GM15510 (cell line): ENCODE results near the gene CACNA1G.

Experiments
- POLR2A ChIP-seq: IDR thresholded peaks from 3 replicates; pipeline ENCODE4 v1.6.1; 2011; ENCODE audit warnings: borderline replicate concordance; ENCODE audit not compliant: insufficient read length; ENCODE audit errors: extremely low read depth

The CACNA1G gene

DNA sequence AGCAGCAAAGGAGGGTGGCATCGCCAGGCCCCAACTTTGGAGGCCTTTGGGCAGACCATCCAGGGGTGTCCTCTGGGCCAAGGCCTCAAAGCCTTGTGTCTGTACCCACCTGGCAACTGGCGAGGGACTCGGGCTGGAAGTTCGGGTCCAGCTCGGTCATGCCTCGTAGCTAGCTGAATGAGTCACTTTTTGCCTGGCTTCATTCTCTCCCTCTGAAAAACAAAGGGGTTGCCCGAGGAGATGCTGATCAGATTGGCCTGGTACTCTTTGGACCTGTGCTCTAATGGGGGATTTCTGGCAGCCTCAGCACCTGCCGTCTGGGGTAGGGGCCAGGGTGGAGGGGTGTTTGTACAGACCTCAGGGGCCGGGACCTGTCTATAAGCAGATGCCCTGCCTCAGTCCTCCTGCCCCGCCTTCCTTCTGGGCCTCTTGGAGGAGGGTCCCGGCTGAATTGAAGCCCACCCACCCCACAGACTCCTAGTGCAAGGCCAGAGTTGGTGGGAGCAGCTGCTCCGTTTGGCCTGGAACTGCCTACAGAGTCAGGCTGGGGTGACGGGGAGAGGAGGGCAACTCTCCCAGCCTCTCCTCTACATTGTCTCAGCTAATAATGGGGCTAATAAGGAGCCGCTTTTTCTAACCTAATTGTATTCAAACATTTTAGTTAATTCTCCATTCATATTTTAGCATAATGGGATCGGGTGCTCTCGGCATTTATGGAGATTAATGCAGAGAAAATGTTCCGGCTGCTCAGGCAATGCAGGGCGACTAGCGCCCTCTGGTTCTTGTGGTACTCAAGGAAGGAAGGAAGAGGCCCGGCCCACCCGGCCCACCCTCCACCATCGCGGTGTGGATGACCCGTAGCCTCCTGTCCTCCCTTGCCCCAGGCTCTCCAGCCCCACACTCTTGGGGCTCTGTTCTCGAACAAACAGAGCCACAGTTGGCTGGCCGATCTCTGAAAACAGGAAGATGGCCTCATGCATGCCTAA, 52.8 kb downstream of the CACNA1G start:
- TF ChIP-seq POLR2A: no peak

DNA sequence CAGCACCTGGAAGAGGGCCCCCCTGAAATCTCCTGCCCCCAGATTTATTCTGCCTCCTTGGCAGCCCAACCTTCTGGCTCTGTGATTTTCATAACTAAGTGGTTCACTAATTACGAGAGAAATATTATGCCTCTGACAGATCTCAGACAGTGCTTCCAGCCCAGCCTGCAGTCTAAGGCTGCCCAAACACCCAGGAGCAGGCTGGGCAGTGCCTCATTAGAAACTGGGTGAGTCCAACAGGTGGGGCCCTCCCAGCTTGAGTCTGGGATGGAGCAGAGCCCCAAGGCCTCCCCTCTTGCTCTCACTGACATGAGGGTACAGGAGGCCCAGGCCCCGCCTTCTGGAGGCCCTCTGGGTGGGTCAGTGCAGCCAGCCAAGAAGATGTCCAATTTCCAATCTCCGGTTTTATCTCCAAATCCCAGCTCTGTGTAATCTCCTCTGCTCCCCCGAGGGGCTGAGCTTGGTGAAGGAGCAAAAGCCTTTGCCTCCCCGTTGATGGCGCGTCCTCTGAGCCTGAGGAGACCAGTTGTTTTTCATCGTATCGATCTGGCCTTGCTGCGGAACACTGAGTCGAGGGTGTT, 54.0 kb downstream of the CACNA1G start:
- no peak for TF ChIP-seq POLR2A

DNA sequence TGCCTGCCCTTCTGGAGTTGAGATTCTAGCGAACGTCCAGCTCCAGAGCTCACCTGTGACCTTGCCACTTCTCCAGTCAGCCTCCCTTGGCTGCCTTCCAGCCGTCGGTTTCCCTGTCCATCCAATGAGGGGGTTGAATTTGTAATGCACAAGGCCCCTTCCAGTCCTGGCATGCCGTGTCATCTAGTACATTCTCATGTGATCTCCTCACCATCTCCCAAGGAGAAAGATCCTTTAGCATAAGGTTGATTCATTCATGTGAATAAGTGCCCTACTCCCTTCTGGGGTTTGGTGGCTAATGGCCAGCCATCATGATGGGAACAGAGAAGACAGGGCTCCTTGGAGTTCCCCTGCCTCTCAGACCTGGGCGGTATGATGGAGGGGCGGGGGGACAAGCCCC, 55.3 kb downstream of the CACNA1G start:
- TF ChIP-seq POLR2A: no peak

DNA sequence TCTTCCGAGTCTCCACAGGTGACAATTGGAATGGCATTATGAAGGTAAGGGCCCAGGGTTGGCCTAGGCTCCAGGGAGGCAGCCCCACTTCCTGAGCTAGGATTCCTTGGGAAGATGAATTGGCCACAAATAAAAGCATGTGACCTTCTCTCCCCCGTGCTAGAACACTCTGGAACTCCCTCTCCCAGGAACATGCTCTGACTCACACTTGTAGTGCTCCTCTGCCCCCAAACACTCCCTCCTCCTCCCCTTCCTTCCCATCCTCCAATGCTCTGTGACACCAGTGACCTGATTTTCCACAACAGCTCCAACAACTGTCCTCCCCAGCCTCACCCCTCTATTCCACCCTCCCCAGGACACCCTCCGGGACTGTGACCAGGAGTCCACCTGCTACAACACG, 57.8 kb downstream of the CACNA1G start:
- TF ChIP-seq POLR2A: no peak

DNA sequence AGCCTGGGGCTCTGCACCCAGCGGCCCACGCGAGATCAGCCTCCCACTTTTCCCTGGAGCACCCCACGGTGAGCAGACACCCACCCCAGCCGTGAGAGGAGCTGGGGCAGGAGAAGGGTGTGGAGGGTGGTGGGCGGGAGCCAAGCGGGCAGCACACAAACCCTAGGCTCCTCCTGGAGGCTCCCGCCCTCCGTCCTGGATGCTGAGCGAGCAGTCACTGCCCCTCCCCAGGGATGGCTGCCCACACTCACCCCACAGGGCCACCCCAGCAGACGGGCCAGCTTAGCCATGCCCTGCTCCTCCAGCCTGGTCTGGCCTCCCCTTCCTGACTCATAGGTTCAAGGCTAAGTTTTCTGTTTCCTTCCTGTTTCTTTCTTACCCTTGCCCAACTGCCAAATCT, 58.4 kb downstream of the CACNA1G start:
- no peak for TF ChIP-seq POLR2A

DNA sequence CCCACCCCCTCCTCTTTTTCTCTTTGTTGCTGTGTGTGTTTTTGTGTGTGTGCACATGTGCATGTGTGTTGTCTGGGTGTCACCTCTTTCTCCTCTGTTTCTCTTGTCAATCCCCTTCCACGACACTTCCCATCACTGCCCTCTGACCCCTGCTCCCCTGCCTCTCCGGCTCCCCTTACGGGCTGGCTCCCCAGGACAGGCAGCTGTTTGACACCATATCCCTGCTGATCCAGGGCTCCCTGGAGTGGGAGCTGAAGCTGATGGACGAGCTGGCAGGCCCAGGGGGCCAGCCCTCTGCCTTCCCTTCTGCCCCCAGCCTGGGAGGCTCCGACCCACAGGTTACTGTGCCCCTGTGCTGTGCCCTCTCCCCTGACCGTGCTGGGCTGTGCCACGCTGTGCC, 59.0 kb downstream of the CACNA1G start:
- no peak for TF ChIP-seq POLR2A

DNA sequence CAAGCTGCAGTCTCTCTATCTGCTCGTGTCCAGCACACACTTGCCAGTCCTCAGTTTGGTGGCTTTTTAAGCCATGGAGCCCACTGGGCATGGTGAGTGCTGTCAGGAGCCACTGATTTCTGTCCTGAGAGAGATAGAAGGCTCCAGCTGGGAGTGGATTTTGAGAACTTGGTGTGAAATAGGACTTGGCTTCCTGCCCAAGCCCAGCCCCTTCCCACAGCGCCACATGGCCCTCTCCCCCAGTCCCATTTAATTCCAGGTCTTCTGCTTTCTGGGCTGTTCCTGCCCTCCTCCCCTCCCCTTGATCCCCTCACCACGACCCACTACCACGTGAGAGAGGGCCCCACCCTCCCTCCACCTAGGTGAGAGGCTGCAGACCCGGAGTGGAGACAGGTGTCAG, 59.7 kb downstream of the CACNA1G start:
- no peak for TF ChIP-seq POLR2A

DNA sequence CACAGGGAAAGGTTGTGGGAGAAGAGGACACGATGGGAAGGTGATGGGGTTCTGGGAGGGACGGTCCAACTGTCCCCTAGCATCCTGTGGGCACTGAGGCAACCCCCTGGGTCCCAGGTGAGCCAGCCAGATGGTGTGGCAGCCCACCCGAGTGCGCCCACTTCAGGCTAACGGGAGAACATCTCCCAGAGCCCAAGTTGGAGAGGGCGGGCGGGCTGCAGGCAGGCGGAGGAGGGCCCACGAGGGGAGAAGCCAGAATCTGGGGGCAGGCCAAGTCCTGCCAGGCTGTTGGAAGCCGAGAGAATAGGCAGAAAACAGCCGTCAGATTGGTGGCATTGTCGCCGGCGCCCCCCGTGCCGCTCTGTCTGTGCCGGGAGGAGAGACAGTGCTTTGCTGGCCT, 60.3 kb downstream of the CACNA1G start:
- no peak for TF ChIP-seq POLR2A

DNA sequence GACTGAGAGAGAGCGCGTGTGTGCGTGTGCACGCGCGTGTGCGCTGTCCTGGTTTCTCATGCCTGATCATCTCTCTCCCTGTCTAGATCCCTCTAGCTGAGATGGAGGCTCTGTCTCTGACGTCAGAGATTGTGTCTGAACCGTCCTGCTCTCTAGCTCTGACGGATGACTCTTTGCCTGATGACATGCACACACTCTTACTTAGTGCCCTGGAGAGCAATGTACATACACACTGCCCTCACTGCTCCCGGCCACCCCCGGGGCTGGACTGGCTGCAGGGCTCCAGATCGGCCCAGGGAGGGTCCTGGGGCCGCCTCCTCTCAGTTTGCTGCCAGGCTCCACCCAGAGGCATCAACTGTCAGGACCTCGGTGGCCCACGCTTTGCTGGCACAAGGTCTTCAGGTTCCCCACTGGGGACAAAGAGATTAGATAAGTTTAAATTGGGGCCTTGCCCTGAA, 61.1 kb downstream of the CACNA1G start:
- TF ChIP-seq POLR2A: no peak

DNA sequence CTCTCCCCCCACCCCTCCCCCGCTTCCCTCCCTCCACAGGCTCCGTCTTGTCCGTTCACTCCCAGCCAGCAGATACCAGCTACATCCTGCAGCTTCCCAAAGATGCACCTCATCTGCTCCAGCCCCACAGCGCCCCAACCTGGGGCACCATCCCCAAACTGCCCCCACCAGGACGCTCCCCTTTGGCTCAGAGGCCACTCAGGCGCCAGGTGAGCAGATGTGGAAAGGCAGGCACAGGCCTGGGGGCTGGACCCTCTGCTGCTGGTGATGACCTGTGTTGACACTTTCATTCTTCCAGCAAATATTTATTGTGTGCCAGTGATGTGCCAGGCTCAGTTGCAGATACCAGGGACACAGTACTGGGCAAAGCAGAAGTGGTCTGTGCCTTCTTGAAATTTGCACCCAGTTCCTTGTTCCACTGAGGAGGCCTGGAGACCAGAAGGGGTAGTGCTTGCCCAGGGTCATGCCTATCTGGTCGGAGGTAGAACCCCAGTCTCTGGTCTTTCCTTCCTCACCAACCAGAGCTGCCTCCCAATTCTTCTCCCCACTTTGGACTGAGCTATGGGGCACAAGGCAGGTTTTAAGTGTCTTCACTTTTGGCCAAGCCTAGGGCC, 63.9 kb downstream of the CACNA1G start:
- TF ChIP-seq POLR2A: no peak

DNA sequence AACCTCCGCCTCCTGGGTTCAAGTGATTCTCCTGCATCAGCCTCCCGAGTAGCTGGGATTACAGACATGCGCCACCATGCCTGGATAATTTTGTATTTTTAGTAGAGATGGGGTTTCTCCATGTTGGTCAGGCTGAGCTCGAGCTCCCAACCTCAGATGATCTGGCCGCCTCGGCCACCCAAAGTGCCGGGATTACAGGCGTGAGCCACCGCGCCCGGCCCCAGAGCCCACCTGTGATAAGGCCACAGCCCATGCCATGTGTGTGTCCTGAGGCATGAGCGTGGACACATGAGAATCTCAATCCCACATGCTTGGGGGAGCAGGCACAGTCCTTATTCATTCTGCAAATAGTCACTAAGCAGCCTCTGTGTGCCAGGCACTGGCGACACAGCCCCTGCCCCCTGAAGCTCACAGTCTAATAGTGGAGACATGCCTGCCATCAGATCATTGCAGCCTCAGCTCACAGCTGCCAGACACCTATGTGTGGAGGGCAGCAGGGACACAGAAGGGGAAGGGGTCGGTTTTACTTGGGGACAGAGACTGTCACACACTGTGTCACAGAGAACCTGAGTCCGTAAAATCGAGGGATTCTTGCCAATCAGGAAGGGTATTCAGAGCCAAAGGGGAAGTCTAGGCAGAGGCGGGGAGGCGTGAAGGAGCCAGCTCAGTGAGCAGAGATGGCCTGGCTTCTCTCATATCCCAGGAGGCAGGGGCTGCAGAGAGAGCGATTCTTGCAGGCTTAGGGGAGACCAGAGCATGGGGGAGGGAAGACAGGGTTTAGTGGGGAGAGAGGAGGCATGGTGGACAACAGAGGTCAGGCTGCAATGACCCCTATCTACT, 64.7 kb downstream of the CACNA1G start:
- TF ChIP-seq POLR2A: no peak

DNA sequence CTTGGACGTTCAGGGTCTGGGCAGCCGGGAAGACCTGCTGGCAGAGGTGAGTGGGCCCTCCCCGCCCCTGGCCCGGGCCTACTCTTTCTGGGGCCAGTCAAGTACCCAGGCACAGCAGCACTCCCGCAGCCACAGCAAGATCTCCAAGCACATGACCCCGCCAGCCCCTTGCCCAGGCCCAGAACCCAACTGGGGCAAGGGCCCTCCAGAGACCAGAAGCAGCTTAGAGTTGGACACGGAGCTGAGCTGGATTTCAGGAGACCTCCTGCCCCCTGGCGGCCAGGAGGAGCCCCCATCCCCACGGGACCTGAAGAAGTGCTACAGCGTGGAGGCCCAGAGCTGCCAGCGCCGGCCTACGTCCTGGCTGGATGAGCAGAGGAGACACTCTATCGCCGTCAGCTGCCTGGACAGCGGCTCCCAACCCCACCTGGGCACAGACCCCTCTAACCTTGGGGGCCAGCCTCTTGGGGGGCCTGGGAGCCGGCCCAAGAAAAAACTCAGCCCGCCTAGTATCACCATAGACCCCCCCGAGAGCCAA, 65.6 kb downstream of the CACNA1G start:
- no peak for TF ChIP-seq POLR2A

DNA sequence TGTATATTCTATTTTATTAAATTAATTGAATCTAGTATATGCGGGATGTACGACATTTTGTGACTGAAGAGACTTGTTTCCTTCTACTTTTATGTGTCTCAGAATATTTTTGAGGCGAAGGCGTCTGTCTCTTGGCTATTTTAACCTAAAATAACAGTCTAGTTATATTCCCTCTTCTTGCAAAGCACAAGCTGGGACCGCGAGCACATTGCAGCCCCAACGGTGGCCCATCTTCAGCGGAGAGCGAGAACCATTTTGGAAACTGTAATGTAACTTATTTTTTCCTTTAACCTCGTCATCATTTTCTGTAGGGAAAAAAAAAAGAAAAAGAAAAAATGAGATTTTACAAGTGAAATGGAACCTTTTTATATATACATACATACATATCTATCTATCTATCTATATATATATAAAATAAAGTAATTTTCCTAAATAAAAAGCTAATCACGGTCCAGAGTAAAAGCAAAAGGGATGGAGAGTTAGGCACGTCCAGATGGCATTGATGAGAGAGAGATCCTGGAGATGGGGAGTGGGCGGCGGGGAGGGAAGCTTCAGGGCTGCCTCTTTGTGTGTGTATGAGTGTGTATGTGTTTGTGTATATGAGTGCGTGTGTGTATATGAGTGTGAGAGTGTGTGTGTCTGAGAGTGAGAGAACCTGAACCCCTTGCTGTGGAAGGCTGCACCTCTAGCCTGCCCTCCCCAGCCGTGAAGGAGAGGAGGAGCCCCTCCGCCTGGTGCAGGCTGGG, 66.7 kb downstream of the CACNA1G start:
- no peak for TF ChIP-seq POLR2A

DNA sequence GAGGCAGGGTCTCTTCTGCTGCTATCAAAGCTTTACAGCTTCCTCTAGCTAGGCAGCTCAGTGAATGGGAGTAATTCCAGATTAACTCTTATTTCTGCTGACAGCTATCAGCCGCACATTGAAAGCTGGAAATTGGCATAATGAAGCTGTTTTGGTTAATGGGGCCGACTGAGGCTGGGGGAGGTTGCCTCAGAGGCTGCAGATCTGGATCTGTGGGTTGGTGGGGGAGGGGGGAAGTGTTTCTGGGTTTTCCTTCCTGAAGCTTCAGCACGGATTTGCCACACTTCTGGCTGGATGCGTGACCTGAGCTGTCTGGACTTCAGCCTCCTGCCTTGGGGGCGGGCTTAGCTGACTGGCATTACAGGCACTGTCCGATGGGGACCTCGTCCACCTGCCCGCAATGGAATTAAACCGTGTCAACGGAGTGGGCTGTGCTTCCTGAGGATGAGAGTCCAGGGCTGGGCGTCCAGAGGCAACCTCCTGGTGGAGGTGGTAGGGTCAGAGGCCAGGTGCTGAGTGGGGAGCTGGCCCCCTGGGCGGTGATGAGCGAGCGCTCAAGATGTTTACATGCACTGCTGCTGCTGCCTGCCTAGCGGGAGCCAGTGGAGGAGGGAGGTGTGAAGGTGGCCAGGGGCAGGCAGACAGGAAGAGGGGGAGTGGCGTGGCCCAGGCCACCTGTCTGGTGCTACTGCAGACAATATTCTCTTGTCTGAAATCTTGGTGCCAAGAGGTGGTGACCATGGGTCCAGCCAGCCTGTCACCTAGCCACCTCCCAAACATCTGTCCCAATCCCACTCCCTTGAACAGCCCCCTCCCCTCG, 67.5 kb downstream of the CACNA1G start:
- TF ChIP-seq POLR2A: no peak

DNA sequence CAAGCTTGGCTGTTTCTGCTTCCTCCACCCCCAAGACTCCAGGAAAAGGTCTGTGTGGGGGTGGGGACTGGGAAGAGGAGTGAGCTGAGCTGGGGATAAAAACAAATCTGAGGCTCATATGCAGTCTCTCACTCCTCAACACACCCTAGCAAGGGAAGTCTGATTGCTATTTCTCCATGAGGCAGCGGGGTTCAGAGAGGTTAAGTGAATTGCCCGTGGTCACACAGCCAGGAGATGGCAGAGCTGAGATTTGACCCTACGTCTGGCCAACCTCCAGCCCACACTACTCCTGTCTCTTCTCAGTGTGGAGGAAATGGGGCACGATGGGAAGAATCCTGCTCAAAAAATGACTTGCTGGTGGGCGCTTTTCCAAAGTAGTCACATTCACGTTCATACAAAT, 69.4 kb downstream of the CACNA1G start:
- TF ChIP-seq POLR2A: no peak
